Peyer's patch (tissue), 4 donors: Measurements from ENCODE around the gene AJUBA.

Source experiments
- POLR2A ChIP-seq, 2 donors: fragments of 450-650 bp; IDR thresholded peaks; one replicate each; pipeline ENCODE4 v1.5.1; 2017; ENCODE audit warnings: antibody characterized with exemption in 2 of 2, mild to moderate bottlenecking in 2 of 2, moderate library complexity in 2 of 2
- TF ChIP-seq, protein P1 (sequence below), 6 experiments: fragments of 450-650 bp in 4 of 6; fragments of 200-600 bp in 2 of 6; sonication (generic) in 1 of 6; IDR thresholded peaks; one replicate each; pipeline ENCODE4 v1.5.1; 2017 to 2019; ENCODE audit warnings: antibody characterized with exemption in 6 of 6, mild to moderate bottlenecking in 3 of 6, moderate library complexity in 1 of 6

DNA sequence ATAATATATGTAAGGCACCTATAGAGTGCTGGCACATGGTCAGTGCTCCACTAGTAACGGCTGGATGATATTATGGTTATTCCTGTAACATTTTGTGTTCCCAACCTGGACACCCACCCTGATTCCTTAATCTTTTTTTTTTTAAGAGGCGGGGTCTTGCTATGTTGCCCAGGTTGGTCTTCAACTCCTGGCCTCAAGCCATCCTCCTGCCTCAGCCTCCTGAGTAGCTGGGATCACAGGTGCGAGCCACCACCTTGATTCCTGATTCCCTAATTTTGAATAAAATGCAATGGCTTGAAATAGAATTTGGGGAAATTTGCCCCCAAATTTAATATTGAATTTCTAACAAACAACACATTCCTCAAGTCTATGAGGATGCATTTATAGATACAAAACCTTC, 20.2 kb upstream of the AJUBA start:
- TF ChIP-seq, protein P1, sequence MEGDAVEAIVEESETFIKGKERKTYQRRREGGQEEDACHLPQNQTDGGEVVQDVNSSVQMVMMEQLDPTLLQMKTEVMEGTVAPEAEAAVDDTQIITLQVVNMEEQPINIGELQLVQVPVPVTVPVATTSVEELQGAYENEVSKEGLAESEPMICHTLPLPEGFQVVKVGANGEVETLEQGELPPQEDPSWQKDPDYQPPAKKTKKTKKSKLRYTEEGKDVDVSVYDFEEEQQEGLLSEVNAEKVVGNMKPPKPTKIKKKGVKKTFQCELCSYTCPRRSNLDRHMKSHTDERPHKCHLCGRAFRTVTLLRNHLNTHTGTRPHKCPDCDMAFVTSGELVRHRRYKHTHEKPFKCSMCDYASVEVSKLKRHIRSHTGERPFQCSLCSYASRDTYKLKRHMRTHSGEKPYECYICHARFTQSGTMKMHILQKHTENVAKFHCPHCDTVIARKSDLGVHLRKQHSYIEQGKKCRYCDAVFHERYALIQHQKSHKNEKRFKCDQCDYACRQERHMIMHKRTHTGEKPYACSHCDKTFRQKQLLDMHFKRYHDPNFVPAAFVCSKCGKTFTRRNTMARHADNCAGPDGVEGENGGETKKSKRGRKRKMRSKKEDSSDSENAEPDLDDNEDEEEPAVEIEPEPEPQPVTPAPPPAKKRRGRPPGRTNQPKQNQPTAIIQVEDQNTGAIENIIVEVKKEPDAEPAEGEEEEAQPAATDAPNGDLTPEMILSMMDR (IDR thresholded peaks at IDR 0.05), result no peak
- TF ChIP-seq POLR2A (IDR thresholded peaks at IDR 0.05), result no peak
